ENCODE results near the gene TUSC2. TPM values are rescaled to one million over a fixed set of nuclear protein-coding genes. Genes with fewer than 3 reads are reported as not detected.

Gene TUSC2
- total RNA-seq, 1 experiment from 2014 or later: 33.5 TPM

DNA sequence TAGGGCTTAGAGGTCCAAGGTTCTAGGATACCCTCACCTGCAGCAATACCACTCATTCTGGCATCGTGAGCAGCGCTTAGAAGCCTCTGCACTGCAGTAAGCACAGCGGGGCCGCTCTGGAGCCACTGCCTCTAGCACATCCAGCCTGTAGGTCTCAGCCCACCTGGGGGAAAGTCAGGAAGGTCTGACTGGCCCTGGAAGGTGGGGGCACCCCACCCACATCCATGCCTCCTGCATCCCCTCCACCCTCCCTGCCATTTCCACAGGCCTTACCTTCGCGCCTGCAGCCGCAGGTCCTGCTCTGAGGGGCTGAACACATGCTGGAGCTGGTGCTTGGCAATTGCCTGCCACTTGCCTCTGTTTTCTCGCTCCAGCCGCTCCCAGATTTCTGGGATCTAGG lies 13.5 kb upstream of the TUSC2 start:
- peaks cover 19% of the 10 kb centered on the region; the same call in 1 of the 2 replicates for H3K27me3 ChIP-seq (ENCODE audit: insufficient read depth, low read length)
- no peak for DNase-seq

More for the DNA sequence above, 13.5 kb upstream of the TUSC2 start:
- H3T11ph ChIP-seq (ENCODE audit: low read length): no peak overlapping the region
- Mint-ChIP-seq H3K4me1 (peaks cover 21 to 30% of the 10 kb centered on the region in 2 experiments), H3K4me3 (0 out of 5 replicates have a peak overlapping the region, but pooled peaks of 1 of the 2 experiments have one; percentile 35), H3K9me3 (no peaks in the 10 kb centered on the region; a peak in 1 of 5 replicates), H3K27me3 (ENCODE audit: low read depth) (peaks cover 76% of the 10 kb centered on the region), H3K27ac (no peak overlapping the region), H3K36me3 (ENCODE audit: insufficient read depth in 1 of 3, low read depth in 3 of 3) (no peaks in the 10 kb centered on the region; a peak in 3 of 7 replicates)
- no peaks in the 10 kb centered on the region for H4K20me1 ChIP-seq (ENCODE audit: control insufficient read depth, insufficient read depth, insufficient read length)
- no peak overlapping the region for H2BK15ac ChIP-seq (ENCODE audit: low read depth, low read length)
- H4K5ac ChIP-seq (ENCODE audit: insufficient read length, low read depth, low read length): no peak overlapping the region
- no peaks in the 10 kb centered on the region for H3K79me1 ChIP-seq (ENCODE audit: insufficient read depth, low read depth, low read length, poor library complexity, severe bottlenecking)
- no peak overlapping the region for H2AK5ac ChIP-seq (ENCODE audit: insufficient read length, low read length)
- no peak overlapping the region for H3K4ac ChIP-seq (ENCODE audit: low read depth, low read length)
- no peaks in the 10 kb centered on the region for H3K9me3 ChIP-seq (ENCODE audit: control insufficient read depth, low read depth, low read length)
- H2AFZ ChIP-seq (ENCODE audit: low read length): no peak overlapping the region
- no peak overlapping the region for H2BK120ac ChIP-seq (ENCODE audit: low read depth, low read length, poor library complexity, severe bottlenecking)
- no peaks in the 10 kb centered on the region; the same call in 1 of the 2 replicates for H3K4me1 ChIP-seq (ENCODE audit: insufficient read depth, low read length)
- WGBS (ENCODE audit: extremely low coverage, insufficient read length, low lambda C conversion rate): no CpG with 5 or more reads among the region's 9 CpGs
- no peak overlapping the region for H3K9ac ChIP-seq (ENCODE audit: extremely low read depth, insufficient read length, low read length)
- no peak overlapping the region for H3K23ac ChIP-seq (ENCODE audit: insufficient read length, low read depth, low read length)
- H3K79me2 ChIP-seq (ENCODE audit: insufficient read depth, low read length): no peaks in the 10 kb centered on the region
- no peak overlapping the region for H3K18ac ChIP-seq (ENCODE audit: insufficient read length, low read depth, low read length)
- H2BK20ac ChIP-seq (ENCODE audit: low read depth, low read length, poor library complexity, severe bottlenecking): no peak overlapping the region
- no peak overlapping the region for H4K8ac ChIP-seq (replicated peaks; ENCODE audit: insufficient read length, low read depth, low read length)
- H3K27ac ChIP-seq (ENCODE audit: insufficient read length, low read depth, low read length): no peak overlapping the region
- H2BK5ac ChIP-seq (ENCODE audit: insufficient read length, low read length): no peak overlapping the region
- peaks cover 27% of the 10 kb centered on the region for H3K23me2 ChIP-seq (ENCODE audit: insufficient read length, low read depth, low read length, poor library complexity, severe bottlenecking)
- TF ChIP-seq, protein P1, sequence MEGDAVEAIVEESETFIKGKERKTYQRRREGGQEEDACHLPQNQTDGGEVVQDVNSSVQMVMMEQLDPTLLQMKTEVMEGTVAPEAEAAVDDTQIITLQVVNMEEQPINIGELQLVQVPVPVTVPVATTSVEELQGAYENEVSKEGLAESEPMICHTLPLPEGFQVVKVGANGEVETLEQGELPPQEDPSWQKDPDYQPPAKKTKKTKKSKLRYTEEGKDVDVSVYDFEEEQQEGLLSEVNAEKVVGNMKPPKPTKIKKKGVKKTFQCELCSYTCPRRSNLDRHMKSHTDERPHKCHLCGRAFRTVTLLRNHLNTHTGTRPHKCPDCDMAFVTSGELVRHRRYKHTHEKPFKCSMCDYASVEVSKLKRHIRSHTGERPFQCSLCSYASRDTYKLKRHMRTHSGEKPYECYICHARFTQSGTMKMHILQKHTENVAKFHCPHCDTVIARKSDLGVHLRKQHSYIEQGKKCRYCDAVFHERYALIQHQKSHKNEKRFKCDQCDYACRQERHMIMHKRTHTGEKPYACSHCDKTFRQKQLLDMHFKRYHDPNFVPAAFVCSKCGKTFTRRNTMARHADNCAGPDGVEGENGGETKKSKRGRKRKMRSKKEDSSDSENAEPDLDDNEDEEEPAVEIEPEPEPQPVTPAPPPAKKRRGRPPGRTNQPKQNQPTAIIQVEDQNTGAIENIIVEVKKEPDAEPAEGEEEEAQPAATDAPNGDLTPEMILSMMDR (conservative IDR thresholded peaks at IDR 0.05): no peak
- H3K56ac ChIP-seq (ENCODE audit: insufficient read length, low read depth, low read length): no peak overlapping the region
- H3K14ac ChIP-seq (ENCODE audit: insufficient read depth, low read length): no peak overlapping the region
- H2BK12ac ChIP-seq (ENCODE audit: insufficient read length, low read depth, low read length): no peak overlapping the region
- H3K4me2 ChIP-seq (ENCODE audit: insufficient read depth, insufficient read length, low read length): no peak overlapping the region
- no peak overlapping the region for H4K91ac ChIP-seq (ENCODE audit: insufficient read length, low read depth, low read length)

All from H9 (cell line).